ENCODE data around the gene PIK3R4.

Gene PIK3R4

GRCh38 chr3:130786306-130786705, 39.7 kb upstream of the PIK3R4 start:
- no peak overlapping the region for H3K4me3 Mint-ChIP-seq
- no peak for TF ChIP-seq CTCF (IDR thresholded peaks at IDR 0.05; ENCODE audit: unreplicated experiment in 3 of 3)
- no peaks in the 10 kb centered on the region for H3K9me3 Mint-ChIP-seq
- no peaks in the 10 kb centered on the region for H3K36me3 Mint-ChIP-seq (ENCODE audit: low read depth)
- H3K27ac Mint-ChIP-seq, result no peak overlapping the region
- H3K27me3 Mint-ChIP-seq (ENCODE audit: low read depth), result peaks cover 5% of the 10 kb centered on the region
- H3K4me1 Mint-ChIP-seq, result peaks cover 12% of the 10 kb centered on the region

- no peaks in the 10 kb centered on the region for H3K9me3 Mint-ChIP-seq
- H3K4me3 Mint-ChIP-seq, result no peak overlapping the region
- no peak for TF ChIP-seq CTCF (IDR thresholded peaks at IDR 0.05; ENCODE audit: unreplicated experiment in 3 of 3)
- H3K27me3 Mint-ChIP-seq (ENCODE audit: low read depth), result peaks cover 5% of the 10 kb centered on the region
- peak overlapping the region in 2 of 3 experiments; percentile 17 to 36 for H3K27ac Mint-ChIP-seq
- H3K36me3 Mint-ChIP-seq (ENCODE audit: low read depth), result no peaks in the 10 kb centered on the region
- H3K4me1 Mint-ChIP-seq, result peaks cover 28% of the 10 kb centered on the region
Measured at GRCh38 chr3:130783629-130784028, 37.0 kb upstream of the PIK3R4 start.

GRCh38 chr3:130779486-130779885, 32.9 kb upstream of the PIK3R4 start:
- H3K27ac Mint-ChIP-seq, result peak overlapping the region in 1 of 3 experiments; percentile 34

DNA sequence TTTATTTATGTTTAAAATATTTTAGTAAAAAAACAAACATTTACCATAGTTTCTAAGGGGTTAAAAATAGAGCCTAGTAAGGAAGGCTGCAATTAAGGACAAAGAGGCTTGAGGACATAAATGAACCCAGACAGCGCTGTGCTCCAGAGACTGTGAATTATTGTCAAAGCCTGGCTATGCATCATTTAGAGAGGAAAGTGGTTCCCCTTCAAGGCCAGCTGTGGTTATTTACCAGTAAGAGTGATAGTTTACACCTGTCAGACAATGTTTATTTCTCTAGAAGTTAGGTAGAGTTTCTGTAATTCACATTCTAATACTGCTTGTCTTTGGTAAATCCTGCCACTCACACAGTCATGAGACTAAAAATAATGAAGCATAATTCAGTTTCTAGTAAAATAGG, 32.4 kb upstream of the PIK3R4 start:
- H3K36me3 Mint-ChIP-seq (ENCODE audit: low read depth), result no peaks in the 10 kb centered on the region
- TF ChIP-seq CTCF (IDR thresholded peaks at IDR 0.05; ENCODE audit: unreplicated experiment in 3 of 3), result no peak

More at GRCh38 chr3:130779486-130779885, 32.9 kb upstream of the PIK3R4 start:
- TF ChIP-seq CTCF (IDR thresholded peaks at IDR 0.05; ENCODE audit: unreplicated experiment in 3 of 3), result no peak
- Mint-ChIP-seq H3K4me1 (peaks cover 27% of the 10 kb centered on the region), H3K4me3 (no peak overlapping the region), H3K27me3 (ENCODE audit: low read depth) (no peaks in the 10 kb centered on the region), H3K9me3 (no peaks in the 10 kb centered on the region), H3K36me3 (ENCODE audit: low read depth) (no peaks in the 10 kb centered on the region)

GRCh38 chr3:130773366-130773765, 26.7 kb upstream of the PIK3R4 start:
- Mint-ChIP-seq H3K9me3 (no peaks in the 10 kb centered on the region), H3K27me3 (ENCODE audit: low read depth) (peaks cover 3% of the 10 kb centered on the region), H3K36me3 (ENCODE audit: low read depth) (no peaks in the 10 kb centered on the region), H3K4me1 (peaks cover 5% of the 10 kb centered on the region), H3K4me3 (no peak overlapping the region), H3K27ac (no peak overlapping the region)
- TF ChIP-seq CTCF (IDR thresholded peaks at IDR 0.05; ENCODE audit: unreplicated experiment in 3 of 3), result no peak

More for the DNA sequence above, 32.4 kb upstream of the PIK3R4 start:
- H3K9me3 Mint-ChIP-seq, result no peaks in the 10 kb centered on the region
- peak overlapping the region in 1 of 3 experiments; percentile 34 for H3K27ac Mint-ChIP-seq
- no peak overlapping the region for H3K4me3 Mint-ChIP-seq
- no peaks in the 10 kb centered on the region for H3K27me3 Mint-ChIP-seq (ENCODE audit: low read depth)
- H3K4me1 Mint-ChIP-seq, result peaks cover 27% of the 10 kb centered on the region

- no peaks in the 10 kb centered on the region for H3K9me3 Mint-ChIP-seq
- H3K27ac Mint-ChIP-seq, result no peak overlapping the region
- H3K4me3 Mint-ChIP-seq, result no peak overlapping the region
- peaks cover 5% of the 10 kb centered on the region for H3K4me1 Mint-ChIP-seq
- TF ChIP-seq CTCF (IDR thresholded peaks at IDR 0.05; ENCODE audit: unreplicated experiment in 3 of 3), result no peak
- peaks cover 3% of the 10 kb centered on the region for H3K27me3 Mint-ChIP-seq (ENCODE audit: low read depth)
- H3K36me3 Mint-ChIP-seq (ENCODE audit: low read depth), result no peaks in the 10 kb centered on the region
Measured at GRCh38 chr3:130772129-130772528, 25.5 kb upstream of the PIK3R4 start.
